NCI-H187 (cell line): ENCODE data around the gene SERTAD2.

Experiments used
- DNase-seq, 2 experiments: peaks; one replicate each; lab custom pipeline; 2025; lab: John Stamatoyannopoulos, UW

SERTAD2 gene

GRCh38 chr2:64672708-64673107 lies 19.0 kb upstream of the SERTAD2 start:
- DNase-seq: no peak

- DNase-seq: no peak
These were observed 16.3 kb upstream of the SERTAD2 start for GRCh38 chr2:64670047-64670446.

GRCh38 chr2:64669288-64669687 lies 15.6 kb upstream of the SERTAD2 start:
- DNase-seq: no peak

DNA sequence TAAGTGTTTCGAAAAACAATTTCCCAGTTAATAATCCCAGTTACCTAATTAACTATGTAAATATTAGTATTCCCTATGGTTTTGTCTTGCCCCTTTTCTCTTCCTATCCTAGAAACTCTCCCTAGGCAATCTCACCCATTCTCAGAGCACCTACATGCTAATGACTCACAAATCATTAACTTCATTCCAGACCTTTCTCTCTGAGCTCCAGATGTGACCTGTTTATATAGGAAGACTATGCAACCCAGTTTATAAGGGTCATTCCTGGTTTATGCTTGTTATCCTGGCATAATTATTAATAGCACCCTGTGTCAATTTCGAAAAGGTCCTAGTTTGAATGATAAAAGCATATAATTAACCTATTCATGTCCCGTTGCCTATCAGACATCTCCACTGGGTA lies 14.8 kb upstream of the SERTAD2 start:
- no peak for DNase-seq

- DNase-seq: no peak
These were observed 13.8 kb upstream of the SERTAD2 start for GRCh38 chr2:64667535-64667934.

DNA sequence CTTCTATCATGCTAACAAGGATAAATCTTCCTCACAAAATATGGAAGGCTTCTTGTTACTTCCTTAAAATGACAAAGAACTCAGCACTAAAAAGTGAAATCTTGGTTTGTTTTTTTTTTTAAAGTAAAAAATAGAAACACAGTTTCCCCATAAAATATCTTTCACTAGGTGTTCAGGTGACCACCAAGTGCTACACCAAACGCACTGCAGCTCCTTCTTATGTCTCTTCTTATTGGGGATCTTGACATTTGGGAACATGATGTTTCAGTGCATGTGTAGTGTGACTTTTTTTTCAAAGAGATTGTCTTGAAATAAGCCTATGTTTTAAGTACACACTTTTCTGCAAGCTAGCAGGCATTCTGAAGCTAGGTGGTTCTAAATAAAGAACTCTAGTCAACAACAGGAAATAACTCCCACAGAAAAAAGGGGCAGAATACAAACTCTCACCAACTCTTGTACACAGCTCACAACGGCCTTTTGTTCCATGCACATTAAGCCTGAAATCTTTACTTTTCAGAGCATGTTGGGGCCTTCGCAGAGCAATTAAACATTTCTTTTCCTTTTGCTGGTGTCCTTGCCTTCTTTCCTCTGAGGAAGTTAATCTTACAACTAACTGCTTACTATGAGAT lies 13.2 kb upstream of the SERTAD2 start:
- no peak for DNase-seq

DNA sequence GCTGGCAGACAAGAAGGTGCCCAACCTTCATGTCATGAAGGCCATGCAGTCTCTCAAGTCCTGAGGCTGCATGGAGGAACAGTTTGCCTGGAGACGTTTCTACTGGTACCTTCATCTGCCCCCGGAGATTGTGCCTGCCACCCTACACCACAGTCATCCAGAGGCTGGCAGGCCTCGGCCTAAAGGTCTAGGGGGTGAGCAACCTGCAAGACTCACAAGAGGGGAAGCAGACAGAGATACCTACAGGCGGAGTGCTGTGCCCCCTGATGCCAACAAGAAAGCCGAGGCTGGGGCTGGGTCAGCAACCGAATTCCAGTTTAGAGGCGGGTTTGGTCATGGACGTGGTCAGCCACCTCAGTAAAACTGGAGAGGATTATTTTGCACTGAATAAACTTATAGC lies 12.0 kb upstream of the SERTAD2 start:
- no peak for DNase-seq

DNA sequence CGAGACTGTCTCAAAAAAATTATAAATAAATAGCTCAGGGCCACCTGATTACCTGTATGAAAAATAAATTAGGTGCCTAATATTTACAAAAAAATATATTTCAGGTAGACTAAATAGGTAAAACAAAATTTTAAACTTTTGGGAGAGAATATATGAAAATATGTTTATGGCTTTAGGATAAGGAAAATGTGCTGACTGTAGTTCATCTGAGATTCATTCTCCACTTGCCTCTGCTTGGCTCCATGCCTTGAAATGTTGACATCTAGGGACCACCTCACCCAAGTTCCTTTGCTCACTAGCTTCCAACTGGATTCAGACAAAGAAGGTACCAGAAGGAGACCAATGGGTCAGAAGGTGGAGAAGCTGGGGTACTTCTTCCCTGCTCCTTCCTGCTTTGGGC lies 9.7 kb upstream of the SERTAD2 start:
- DNase-seq: no peak

GRCh38 chr2:64661741-64662169 lies 8.0 kb upstream of the SERTAD2 start:
- no peak for DNase-seq

DNA sequence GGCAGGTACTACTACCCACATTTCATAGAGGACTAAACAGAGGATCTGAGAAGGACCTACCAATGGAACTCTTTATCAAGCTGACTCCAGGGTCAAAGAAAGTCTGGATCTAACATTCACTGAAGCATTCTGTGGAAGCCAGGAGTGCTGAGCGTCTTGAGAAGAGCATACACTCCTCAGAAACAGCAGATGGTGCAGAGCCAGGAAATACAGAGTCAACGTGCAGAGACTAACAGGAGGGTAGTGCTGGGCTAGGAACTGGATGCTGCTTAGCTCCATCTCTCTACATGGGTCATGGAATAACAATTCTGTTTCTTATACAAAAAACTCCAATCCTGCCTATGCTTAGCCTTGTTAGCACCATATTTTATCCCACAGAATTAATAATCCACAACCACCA lies 5.5 kb upstream of the SERTAD2 start:
- no peak for DNase-seq

- DNase-seq: no peak
These were observed 4.6 kb upstream of the SERTAD2 start for GRCh38 chr2:64658269-64658668.

- DNase-seq: no peak
These were observed 3.7 kb upstream of the SERTAD2 start for GRCh38 chr2:64657411-64657810.

GRCh38 chr2:64656379-64656778 lies 2.7 kb upstream of the SERTAD2 start:
- DNase-seq: no peak

DNA sequence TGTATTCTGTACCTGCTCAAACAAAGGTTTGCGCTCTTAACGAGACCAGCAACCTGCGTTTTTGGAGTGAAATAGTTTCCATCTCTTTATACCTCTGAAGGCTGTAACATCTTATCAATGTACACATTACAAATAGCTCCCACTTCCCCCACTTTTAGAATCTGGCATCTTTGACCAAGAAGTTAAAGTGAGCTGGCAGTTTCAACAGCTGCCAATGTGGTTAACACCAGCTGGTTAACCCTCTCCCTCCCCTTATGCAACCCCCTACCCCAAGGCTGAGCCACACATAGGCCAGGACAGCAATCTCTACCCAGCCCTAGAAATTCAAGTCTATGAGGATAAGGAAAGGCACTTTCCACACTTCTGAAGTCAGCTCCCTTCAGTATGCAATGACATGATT lies 2.2 kb upstream of the SERTAD2 start:
- no peak for DNase-seq

- peak; percentile 16 to 19 for DNase-seq
These were observed 1.4 kb upstream of the SERTAD2 start for GRCh38 chr2:64655018-64655664.

GRCh38 chr2:64654063-64654811 lies 524 bp upstream of the SERTAD2 start:
- DNase-seq: peak; percentile 68 to 90

- DNase-seq: peak; percentile 17 to 46
These were observed 1.2 kb downstream of the SERTAD2 start for GRCh38 chr2:64652231-64653108.

GRCh38 chr2:64651590-64651989 lies 2.1 kb downstream of the SERTAD2 start:
- no peak for DNase-seq

DNA sequence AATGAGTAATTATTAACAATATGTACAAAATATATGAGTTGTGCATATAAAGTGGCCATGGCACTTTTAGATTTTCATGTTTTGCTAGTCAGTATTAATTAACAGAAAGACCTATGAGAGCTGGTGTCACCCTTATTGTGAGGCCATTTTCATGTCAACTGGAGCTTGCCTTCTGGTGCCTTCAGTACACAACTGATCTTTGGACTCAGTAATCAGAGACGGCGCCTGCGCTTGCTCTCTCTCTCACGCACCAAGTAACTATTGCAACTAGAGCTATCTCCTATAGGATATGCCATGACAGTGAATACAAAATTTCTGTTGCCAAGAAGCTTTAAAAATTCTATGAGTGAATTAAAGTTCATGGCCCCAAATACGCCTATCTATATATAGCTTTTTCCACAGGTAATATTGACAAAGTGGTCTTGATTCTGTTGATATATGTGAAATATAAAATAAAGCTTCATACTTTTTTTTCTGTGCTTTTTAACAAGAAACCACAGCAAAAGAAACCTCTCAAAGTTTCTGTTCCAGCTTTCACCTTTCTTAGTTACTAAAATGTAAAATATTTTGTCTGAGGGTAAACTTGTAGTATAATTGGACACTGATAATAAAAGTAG lies 2.9 kb downstream of the SERTAD2 start:
- DNase-seq: no peak

DNA sequence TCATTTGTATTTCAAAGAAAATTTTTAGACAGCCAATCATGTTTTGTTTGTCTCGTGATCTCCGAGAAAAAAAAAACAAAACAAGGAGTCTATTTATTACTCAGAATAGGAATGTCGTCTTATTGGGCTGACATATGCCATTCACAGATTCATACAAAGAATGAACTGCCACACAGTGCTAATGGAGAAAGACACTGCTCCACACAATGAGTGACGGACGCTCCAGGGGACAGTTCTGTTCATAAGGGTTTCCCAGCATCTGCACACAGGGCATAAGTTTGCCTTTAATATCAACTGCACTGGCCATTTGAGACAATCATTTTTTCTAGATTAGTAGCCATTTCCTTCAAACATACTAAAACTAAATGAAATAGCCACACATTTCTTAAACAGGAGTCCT lies 3.4 kb downstream of the SERTAD2 start:
- DNase-seq: no peak

DNA sequence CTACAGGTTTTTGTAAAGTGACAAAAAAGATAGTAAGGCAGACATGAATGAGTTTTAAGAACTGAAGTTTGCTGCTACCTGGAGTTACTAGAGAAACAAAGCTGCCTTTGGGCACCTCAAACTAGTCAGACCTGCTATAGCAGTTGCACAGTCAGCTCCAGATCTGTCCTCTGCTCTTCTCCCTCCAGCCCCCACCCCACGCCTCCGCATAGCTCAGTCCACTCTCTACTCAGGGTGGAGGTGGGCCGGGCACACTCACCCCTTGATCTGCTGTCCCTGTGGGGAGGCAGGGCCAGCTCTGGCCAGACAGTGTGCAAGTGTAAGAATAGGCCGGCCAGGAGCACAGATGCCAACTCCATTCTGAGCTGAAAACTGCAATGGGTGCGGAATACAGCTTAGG lies 4.1 kb downstream of the SERTAD2 start:
- no peak for DNase-seq

DNA sequence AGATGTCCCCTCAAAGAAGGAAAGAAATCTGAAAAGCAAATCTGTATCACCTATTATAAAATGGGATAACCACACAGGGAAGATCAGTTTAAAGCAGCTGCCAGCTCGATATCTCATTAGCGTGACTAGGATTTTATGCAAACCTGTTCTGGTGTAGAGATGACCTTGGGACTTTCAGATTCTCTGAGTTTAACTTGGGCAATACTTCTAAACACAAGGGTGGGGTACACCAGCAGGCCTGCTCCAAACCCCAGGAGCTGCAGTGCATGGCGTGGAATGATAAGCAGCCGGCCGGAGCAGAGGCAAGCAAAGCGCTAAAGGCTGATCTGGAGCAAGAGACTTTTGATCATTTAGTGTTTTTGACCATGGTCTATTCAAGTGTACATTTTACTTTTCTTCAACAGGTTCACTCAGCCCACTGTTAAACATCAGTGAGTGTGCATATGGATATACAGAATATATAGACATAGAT lies 4.7 kb downstream of the SERTAD2 start:
- DNase-seq: no peak
